Activated CD4-positive, alpha-beta T cell treated with anti-CD3 and anti-CD28 coated beads for 36 hours (primary cell): ENCODE data around the gene IL10RB. TPM values are rescaled to one million over a fixed set of nuclear protein-coding genes. Genes with fewer than 3 reads are reported as not detected.

ENCODE experiments used
- ATAC-seq: fragments of 200-7000 bp; cut with Tn5 transposase; one replicate; pipeline ENCODE4 v1.10.0; 2021; ENCODE audit warnings: mild to moderate bottlenecking, moderate library complexity
- CTCF ChIA-PET: fragments of 350-600 bp; sonication (Branson Sonifier 250); formaldehyde crosslinking; loops from one replicate; lab custom pipeline; 2021; ENCODE audit warnings: antibody characterized with exemption; lab: Charles Lee
- POLR2A ChIA-PET: fragments of 350-600 bp; sonication (Branson Sonifier 250); formaldehyde crosslinking; loops from one replicate; lab custom pipeline; 2021; ENCODE audit warnings: antibody characterized with exemption, inconsistent platforms; lab: Charles Lee
- DNase-seq: peaks from one replicate; pipeline ENCODE4 v3.0.0-alpha.2; 2020
- H3K27ac Mint-ChIP-seq: one replicate; pipeline ENCODE4 v1.8.0; 2021; ENCODE audit warnings: mixed read lengths
- H3K27me3 Mint-ChIP-seq: one replicate; pipeline ENCODE4 v1.8.0; 2021; ENCODE audit warnings: mixed read lengths
- H3K36me3 Mint-ChIP-seq: one replicate; pipeline ENCODE4 v1.8.0; 2021; ENCODE audit warnings: low read depth, mixed read lengths
- H3K4me1 Mint-ChIP-seq: one replicate; pipeline ENCODE4 v1.8.0; 2021; ENCODE audit warnings: mixed read lengths
- H3K4me3 Mint-ChIP-seq: one replicate; pipeline ENCODE4 v1.8.0; 2021; ENCODE audit warnings: mild to moderate bottlenecking, moderate library complexity, mixed read lengths
- H3K9me3 Mint-ChIP-seq: one replicate; pipeline ENCODE4 v1.8.0; 2021; ENCODE audit warnings: low read depth, mixed read lengths
- intact Hi-C, 2 experiments: fragments of 100-400 bp; cut with DNase I in 1 of 2; cut with micrococcal nuclease in 1 of 2; formaldehyde crosslinking; loops; one replicate each; pipeline versions ENCODE4 v1.14.2 to v1.15.1; 2022 to 2024; cut with DNase I, micrococcal nuclease
- total RNA-seq, 2 experiments: library from RNA; stranded (reverse); gene quantifications; one replicate each; pipeline ENCODE4 v1.2.3, GENCODE V29; 2021

Gene IL10RB
- total RNA-seq, 2 experiments from 2014 or later = 22.8 to 25.0 TPM

GRCh38 chr21:33283203-33283602 is 17.0 kb downstream of the IL10RB start:
- Mint-ChIP-seq H3K27me3 (no peaks in the 10 kb centered on the region), H3K4me3 (no peak overlapping the region), H3K4me1 (peaks cover 4% of the 10 kb centered on the region), H3K9me3 (no peaks in the 10 kb centered on the region), H3K36me3 (peaks cover 62% of the 10 kb centered on the region), H3K27ac (no peak overlapping the region)
- intact Hi-C loops = loop anchor here in 1 of 2 experiments (10.0 kb wide), 1 partner anchor 448 kb away; no protein-coding TSS in a partner anchor
- CTCF ChIA-PET = interaction anchor here (0.5 to 1.7 kb wide), 4 partner anchors 38 to 610 kb away, joined by 3 to 5 read pairs (median 3); no protein-coding TSS in a partner anchor
- POLR2A ChIA-PET = no interaction called here
- no peak for DNase-seq
- no peak for ATAC-seq

GRCh38 chr21:33286076-33286475 is 19.9 kb downstream of the IL10RB start:
- Mint-ChIP-seq H3K9me3 (no peaks in the 10 kb centered on the region), H3K4me3 (no peak overlapping the region), H3K27ac (no peak overlapping the region), H3K36me3 (peaks cover 44% of the 10 kb centered on the region), H3K27me3 (no peaks in the 10 kb centered on the region), H3K4me1 (peaks cover 4% of the 10 kb centered on the region)
- no peak for DNase-seq
- intact Hi-C loops = loop anchor here in 1 of 2 experiments (10.0 kb wide), 1 partner anchor 451 kb away; no protein-coding TSS in a partner anchor
- ATAC-seq = no peak
- ChIA-PET POLR2A (interaction anchor here (0.5 kb wide), 2 partner anchors 129 to 161 kb away, joined by 5 read pairs; no protein-coding TSS in a partner anchor), CTCF (interaction anchor here (0.7 to 1.1 kb wide), 4 partner anchors 14 to 75 kb away, joined by 3 to 4 read pairs (median 3); partner anchors contain the start of gene IFNAR1)

DNA sequence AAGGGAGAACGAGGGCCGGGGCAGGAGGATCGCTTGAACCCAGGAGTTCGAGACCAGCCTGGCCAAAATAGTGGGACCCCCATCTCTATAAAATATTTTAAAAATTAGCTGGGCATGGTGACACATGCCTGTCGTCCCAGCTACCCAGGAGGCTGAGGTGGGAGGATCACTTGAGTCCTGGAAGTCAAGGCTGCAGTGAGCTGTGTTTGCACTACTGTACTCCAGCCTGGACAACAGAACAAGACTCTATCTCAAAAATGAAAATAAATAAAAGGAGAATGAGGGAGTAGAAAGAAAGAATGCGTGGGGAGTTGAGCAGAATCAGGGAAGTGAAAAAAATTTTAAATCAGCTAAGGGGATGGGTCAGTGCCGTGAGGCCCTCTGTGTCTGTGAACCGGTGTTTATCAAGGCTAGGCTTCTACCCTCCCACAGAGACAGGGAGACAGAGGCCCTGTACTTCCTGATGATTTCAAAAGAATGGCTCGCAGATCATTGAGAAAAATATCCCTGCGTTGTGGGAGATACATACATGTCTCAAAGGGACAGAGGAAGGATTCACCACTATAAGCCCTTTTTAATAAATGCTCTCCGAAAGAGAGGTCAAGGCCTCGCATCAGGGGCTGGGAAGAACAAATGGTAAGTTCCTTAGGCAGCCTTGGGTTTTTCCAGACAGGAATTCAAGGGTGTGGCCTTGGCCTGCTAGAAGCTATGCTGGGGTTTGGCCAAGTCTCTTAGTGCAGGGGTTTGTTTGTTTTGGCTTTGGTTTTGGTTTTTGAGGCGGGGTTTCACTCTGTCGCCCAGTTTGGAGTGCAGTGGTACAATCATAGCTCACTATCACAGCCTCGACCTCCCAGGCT is 20.7 kb downstream of the IL10RB start:
- Mint-ChIP-seq H3K27me3 (no peaks in the 10 kb centered on the region), H3K9me3 (no peaks in the 10 kb centered on the region), H3K4me3 (no peak overlapping the region), H3K4me1 (peaks cover 4% of the 10 kb centered on the region), H3K36me3 (peaks cover 47% of the 10 kb centered on the region), H3K27ac (no peak overlapping the region)
- intact Hi-C loops = loop anchor here in 1 of 2 experiments (10.0 kb wide), 1 partner anchor 452 kb away; no protein-coding TSS in a partner anchor
- DNase-seq (no peak), ATAC-seq (no peak)
- ChIA-PET POLR2A (interaction anchor here (0.5 kb wide), 1 partner anchor 160 kb away, joined by 5 read pairs; no protein-coding TSS in a partner anchor), CTCF (interaction anchor here (0.6 to 1.1 kb wide), 5 partner anchors 13 to 90 kb away, joined by 3 to 6 read pairs (median 4); no protein-coding TSS in a partner anchor)

DNA sequence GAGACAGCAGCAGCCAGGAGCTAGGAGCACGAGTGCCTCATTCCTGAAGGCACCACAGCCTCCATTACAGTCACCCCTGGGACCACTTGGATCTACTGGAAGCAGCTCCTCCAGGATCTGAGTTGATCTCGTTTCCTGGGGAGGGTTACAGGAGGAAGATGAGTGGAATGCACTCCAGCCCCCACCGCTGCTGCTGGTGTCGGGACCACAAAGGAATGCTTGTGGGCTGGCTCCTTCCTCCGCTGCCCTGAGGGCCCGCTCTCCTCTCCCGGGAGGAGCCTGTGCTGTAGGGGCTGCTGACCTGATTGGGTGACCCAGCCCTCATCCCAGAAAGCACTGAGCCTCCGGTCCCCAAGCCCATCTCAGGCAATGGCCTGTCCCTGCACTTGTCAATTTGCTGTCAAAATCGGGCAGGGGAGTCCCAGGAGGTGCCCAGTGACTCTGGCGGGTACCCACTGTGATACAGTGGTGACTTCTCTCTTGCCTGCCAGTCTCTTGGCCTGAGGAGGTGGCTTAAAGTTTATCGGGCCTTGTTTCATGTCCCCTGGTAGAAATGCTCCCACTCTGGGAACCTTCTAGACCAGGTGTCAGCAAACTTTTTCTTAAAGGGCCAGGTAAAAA is 23.1 kb downstream of the IL10RB start:
- peaks cover 18% of the 10 kb centered on the region for H3K4me1 Mint-ChIP-seq
- H3K4me3 Mint-ChIP-seq = no peak overlapping the region
- POLR2A ChIA-PET = no interaction called here
- DNase-seq (no peak), ATAC-seq (no peak)
- no peak overlapping the region for H3K27ac Mint-ChIP-seq
- CTCF ChIA-PET = no interaction called here
- intact Hi-C loops = loop anchor here in 1 of 2 experiments (10.0 kb wide), 1 partner anchor 455 kb away; no protein-coding TSS in a partner anchor
- H3K9me3 Mint-ChIP-seq = no peaks in the 10 kb centered on the region
- H3K27me3 Mint-ChIP-seq = no peaks in the 10 kb centered on the region
- H3K36me3 Mint-ChIP-seq = peaks cover 49% of the 10 kb centered on the region

DNA sequence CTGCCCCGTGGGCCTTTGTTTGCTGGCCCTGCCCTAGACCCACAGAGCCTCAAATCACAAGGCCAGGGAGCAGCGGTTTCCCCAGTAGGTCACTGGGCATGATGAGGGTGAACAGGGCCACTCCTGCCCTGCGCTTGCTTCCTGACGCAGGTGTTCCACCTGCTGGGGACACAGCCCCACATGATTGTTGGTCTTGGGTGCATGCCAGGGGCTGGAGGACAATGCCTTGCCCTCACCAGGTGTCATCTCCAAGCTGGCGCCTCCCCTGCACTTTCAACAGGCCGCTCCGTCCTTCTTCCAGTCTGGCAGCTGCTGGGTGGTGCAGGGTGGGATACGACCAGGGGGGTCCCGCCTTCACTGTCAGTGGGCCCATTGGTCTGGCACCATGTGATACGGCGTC is 24.3 kb downstream of the IL10RB start:
- H3K4me1 Mint-ChIP-seq = peaks cover 22% of the 10 kb centered on the region
- H3K9me3 Mint-ChIP-seq = no peaks in the 10 kb centered on the region
- DNase-seq (no peak), ATAC-seq (no peak)
- H3K27me3 Mint-ChIP-seq = no peaks in the 10 kb centered on the region
- no peak overlapping the region for H3K4me3 Mint-ChIP-seq
- no peak overlapping the region for H3K27ac Mint-ChIP-seq
- peaks cover 45% of the 10 kb centered on the region for H3K36me3 Mint-ChIP-seq
- intact Hi-C loops = no loop called here
- ChIA-PET POLR2A (no interaction called here), CTCF (no interaction called here)

DNA sequence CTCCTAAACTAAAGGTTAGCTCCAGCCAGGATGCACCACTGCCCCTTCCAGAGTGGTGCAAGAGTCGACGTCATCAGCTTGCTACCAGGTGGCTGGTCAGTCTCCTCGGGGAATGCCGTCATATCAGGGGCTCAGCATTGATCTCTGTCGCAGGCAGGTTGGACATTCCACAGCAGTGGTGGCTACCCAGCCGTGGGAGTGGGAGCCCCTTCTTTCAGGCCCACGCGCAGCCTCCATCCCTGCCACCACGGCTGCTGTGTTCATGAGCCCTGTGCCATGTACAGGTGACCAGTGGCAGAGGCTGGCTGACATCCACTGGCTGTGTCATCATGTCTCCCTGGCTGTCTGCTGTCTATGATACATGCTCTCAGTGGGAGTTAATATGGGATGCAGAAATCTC is 25.5 kb downstream of the IL10RB start:
- H3K4me1 Mint-ChIP-seq = peaks cover 22% of the 10 kb centered on the region
- H3K27ac Mint-ChIP-seq = no peak overlapping the region
- CTCF ChIA-PET = interaction anchor here (1.0 to 1.9 kb wide), 2 partner anchors 92 to 95 kb away, joined by 4 to 5 read pairs; no protein-coding TSS in a partner anchor
- H3K4me3 Mint-ChIP-seq = no peak overlapping the region
- DNase-seq (no peak), ATAC-seq (no peak)
- intact Hi-C loops = no loop called here
- POLR2A ChIA-PET = no interaction called here
- no peaks in the 10 kb centered on the region for H3K27me3 Mint-ChIP-seq
- H3K9me3 Mint-ChIP-seq = no peaks in the 10 kb centered on the region
- H3K36me3 Mint-ChIP-seq = peaks cover 46% of the 10 kb centered on the region

DNA sequence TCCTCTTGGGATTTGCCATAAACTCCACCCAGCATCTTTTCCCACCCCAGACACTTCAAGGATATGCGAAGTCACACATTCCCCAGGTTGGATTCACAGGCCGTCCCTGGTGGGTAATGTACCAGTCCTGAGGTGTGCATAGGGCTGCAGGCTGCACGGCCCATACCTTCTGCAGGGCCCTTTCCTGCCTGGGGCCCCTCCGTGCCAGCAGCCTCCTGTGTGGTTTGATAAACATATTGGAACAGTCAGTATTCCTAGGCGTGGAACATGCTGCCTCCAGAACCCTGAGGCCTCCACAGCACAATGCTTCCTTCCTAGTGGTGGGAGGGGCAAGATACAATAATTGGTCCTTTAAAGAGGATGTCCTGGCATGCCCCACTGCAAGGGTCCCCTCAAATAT is 26.6 kb downstream of the IL10RB start:
- no peak for DNase-seq
- Mint-ChIP-seq H3K27ac (no peak overlapping the region), H3K36me3 (peaks cover 46% of the 10 kb centered on the region), H3K9me3 (no peaks in the 10 kb centered on the region), H3K4me3 (no peak overlapping the region), H3K4me1 (peaks cover 26% of the 10 kb centered on the region), H3K27me3 (no peaks in the 10 kb centered on the region)
- ATAC-seq = no peak
- ChIA-PET POLR2A (interaction anchor here (0.6 kb wide), 1 partner anchor 358 kb away, joined by 3 read pairs; no protein-coding TSS in a partner anchor), CTCF (interaction anchor here (0.6 to 1.9 kb wide), 2 partner anchors 93 to 96 kb away, joined by 4 to 5 read pairs; no protein-coding TSS in a partner anchor)
- intact Hi-C loops = no loop called here

DNA sequence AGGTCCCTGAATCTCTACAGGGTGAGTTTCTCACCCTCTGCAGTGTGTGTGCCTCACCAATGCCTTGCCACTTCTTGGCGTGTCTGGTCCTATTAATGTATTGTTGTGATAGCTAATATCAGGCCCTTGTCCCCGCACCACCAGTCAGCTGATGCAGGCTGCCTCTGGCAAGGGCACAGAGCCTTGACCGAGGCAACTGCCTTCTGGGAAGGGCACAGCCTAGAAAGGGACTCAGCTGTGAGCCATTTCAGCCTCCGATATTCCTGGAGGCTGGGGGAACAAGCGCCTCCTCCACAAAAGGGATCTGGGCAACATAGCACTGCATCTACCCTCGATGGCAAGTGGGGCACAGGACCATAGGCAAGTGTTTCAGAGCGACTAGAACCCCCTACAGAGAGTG is 27.0 kb downstream of the IL10RB start:
- Mint-ChIP-seq H3K9me3 (no peaks in the 10 kb centered on the region), H3K4me3 (no peak overlapping the region), H3K27ac (peak overlapping the region; percentile 61), H3K4me1 (peaks cover 30% of the 10 kb centered on the region), H3K27me3 (no peaks in the 10 kb centered on the region), H3K36me3 (peaks cover 45% of the 10 kb centered on the region)
- ATAC-seq (no peak), DNase-seq (no peak)
- CTCF ChIA-PET = interaction anchor here (0.6 to 1.9 kb wide), 2 partner anchors 93 to 96 kb away, joined by 4 to 5 read pairs; no protein-coding TSS in a partner anchor
- intact Hi-C loops = no loop called here
- POLR2A ChIA-PET = interaction anchor here (1.0 kb wide), 1 partner anchor 32 kb away, joined by 5 read pairs; the partner anchor contains the start of gene IFNAR1

- intact Hi-C loops = no loop called here
- ATAC-seq = peak; percentile 40
- Mint-ChIP-seq H3K27ac (peak overlapping the region; percentile 61), H3K9me3 (no peaks in the 10 kb centered on the region), H3K27me3 (no peaks in the 10 kb centered on the region), H3K36me3 (peaks cover 43% of the 10 kb centered on the region), H3K4me3 (no peak overlapping the region), H3K4me1 (peaks cover 35% of the 10 kb centered on the region)
- DNase-seq = no peak
- ChIA-PET POLR2A (interaction anchor here (0.6 to 1.0 kb wide), 4 partner anchors 31 to 292 kb away, joined by 3 to 6 read pairs (median 4); partner anchors contain the start of gene IFNAR1), CTCF (interaction anchor here (0.7 to 1.2 kb wide), 3 partner anchors 19 to 324 kb away, joined by 3 to 4 read pairs (median 4); no protein-coding TSS in a partner anchor)
Observed at GRCh38 chr21:33293811-33294216, 27.6 kb downstream of the IL10RB start.

DNA sequence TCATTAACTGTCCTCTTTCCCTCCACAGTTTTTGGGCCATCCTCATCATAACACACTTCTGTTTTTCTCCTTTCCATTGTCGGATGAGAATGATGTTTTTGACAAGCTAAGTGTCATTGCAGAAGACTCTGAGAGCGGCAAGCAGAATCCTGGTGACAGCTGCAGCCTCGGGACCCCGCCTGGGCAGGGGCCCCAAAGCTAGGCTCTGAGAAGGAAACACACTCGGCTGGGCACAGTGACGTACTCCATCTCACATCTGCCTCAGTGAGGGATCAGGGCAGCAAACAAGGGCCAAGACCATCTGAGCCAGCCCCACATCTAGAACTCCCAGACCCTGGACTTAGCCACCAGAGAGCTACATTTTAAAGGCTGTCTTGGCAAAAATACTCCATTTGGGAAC is 30.0 kb downstream of the IL10RB start:
- peaks cover 57% of the 10 kb centered on the region for H3K4me1 Mint-ChIP-seq
- intact Hi-C loops = no loop called here
- POLR2A ChIA-PET = interaction anchor here (0.6 kb wide), 1 partner anchor 217 kb away, joined by 3 read pairs; no protein-coding TSS in a partner anchor
- H3K27me3 Mint-ChIP-seq = no peaks in the 10 kb centered on the region
- DNase-seq (no peak), ATAC-seq (no peak)
- H3K27ac Mint-ChIP-seq = no peak overlapping the region
- no peaks in the 10 kb centered on the region for H3K9me3 Mint-ChIP-seq
- H3K4me3 Mint-ChIP-seq = no peak overlapping the region
- H3K36me3 Mint-ChIP-seq = peaks cover 44% of the 10 kb centered on the region
- CTCF ChIA-PET = no interaction called here
